HG03066 (cell line): ENCODE measurements around the gene EPC1.

Experiments
- ATAC-seq: cut with Tn5 transposase; IDR thresholded peaks from one replicate; pipeline ENCODE4 v1.9.1; 2021; ENCODE audit warnings: low read depth; ENCODE audit not compliant: unreplicated experiment

The EPC1 gene

DNA sequence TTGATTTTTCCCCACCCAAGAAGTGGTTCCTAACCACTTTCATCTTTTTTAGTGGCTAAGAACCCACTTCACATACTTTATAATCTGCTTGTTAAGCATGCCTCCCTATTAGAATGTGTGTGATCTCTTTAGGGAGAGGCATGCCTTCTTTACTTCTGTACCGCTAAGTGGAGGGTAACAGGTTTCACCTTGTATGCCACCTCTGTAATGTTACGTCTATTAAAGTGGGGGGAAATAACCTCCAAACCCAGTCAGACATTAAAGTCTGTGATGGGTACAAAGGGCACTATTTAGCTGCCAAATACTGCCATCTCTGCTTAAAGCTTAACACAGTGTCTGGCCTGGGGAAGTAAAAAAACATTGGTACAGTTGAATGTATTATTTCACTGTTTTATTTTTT lies 51.9 kb downstream of the EPC1 start:
- no peak for ATAC-seq

- ATAC-seq, result no peak
These were observed 53.4 kb downstream of the EPC1 start for GRCh38 chr10:32293581-32293980.

DNA sequence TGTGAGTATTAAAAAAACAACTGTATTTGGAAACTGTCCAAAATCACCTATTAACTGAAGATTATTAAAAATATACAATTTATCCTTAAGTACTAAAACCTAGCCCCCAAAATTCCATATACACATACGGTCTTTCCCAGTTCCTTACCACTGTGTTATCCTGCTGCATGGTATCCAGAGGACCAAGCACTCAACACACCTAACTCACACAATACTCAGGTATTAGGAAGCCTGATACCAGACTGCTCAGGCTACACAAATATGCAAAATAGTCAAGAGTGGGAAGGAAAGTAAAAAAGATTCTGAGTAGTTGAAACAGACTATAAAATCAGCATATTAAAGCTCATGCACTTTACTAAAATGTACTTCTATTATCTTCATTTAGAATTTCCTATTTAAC lies 67.2 kb downstream of the EPC1 start:
- no peak for ATAC-seq

DNA sequence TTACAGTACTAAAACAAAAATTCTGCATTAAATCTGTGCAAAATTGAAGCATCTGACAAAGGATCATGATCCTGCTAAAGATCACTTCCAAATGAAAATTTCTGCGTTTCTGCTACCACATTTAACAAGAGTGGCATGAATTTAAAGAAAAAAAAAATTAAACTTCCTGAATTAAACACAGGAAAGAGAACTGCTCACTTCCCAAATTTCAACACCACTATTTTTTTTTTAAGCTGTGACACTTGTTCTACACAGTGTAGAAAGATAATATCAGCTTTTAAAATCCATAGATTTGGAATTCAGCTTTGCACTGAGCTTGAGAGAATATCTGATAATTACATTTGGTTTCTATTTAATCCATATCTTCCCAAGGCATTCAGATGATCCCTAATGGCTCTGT lies 73.6 kb downstream of the EPC1 start:
- no peak for ATAC-seq

DNA sequence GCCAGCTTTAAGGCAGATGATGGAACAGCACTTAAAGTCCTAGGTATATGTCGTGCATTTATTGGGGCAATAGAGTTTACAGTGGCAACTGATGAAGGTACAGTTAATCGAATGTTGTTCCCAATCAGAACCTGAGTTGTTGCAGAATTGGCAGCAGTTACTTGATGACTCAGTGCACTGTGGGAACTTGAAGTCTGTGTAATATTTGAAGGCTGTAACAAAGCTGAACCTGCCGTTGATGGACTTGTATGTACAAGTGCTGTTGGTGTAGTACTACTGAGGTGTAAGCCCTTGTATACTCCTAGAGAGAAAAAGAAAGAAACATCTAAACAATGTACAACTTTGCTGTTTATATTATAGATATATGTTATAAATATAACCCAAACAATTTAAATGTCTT lies 75.3 kb downstream of the EPC1 start:
- ATAC-seq, result no peak

DNA sequence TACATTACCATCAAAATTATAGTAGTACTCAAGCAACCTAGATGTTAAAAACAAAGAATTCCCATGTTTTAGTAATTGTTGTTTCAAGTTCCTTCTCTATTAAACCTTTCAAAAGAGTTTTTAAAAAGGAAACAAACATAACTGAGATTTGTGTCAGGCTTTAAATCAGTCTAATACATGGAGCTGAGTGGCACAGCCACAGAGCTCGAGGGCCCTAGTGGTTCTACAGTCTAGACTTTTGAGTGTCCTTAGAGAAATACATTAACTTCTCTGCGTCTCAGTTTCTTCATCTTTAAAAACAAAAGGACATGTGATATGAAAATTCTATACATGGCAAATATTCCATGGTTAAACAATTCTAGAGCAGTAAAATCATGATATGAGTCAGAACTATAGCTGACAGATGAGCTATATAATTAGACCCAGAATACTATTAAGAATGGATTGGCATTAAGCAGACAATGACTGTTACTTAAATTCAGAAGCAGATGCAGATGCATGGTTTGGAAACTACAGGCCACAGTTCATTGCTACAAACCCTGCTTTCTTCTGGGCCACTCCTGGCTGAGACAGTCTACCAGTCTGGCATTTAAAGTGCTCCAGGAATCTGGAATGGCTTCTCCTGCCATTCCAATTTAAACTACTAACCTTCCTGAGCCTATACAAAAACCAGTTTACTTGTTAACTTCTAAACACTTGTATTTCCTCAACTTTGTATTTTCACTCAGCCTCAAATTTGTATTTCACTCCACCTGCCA lies 77.4 kb downstream of the EPC1 start:
- no peak for ATAC-seq

GRCh38 chr10:32268788-32269187 lies 78.2 kb downstream of the EPC1 start:
- no peak for ATAC-seq

GRCh38 chr10:32266979-32267378 lies 80.0 kb downstream of the EPC1 start:
- ATAC-seq, result no peak

- no peak for ATAC-seq
These were observed 80.4 kb downstream of the EPC1 start for GRCh38 chr10:32266566-32266965.

DNA sequence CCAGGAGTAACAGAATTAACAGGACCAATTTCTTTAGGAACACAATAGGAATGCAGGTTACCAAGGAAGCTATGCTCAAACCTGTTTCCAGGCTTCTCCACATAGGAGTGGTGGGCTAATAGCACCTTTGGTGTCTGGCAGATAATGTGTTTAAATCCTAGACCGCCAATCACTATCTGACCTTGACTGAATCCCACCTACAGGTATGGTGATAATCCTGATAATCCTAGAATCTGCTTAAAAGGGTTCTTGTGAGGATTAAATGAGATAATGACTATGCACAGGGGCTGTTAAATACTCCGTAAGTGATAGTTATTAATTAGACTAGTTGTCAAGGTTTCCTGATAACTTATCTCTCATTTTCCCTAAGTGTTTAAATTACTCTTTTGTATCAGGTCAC lies 81.2 kb downstream of the EPC1 start:
- no peak for ATAC-seq

DNA sequence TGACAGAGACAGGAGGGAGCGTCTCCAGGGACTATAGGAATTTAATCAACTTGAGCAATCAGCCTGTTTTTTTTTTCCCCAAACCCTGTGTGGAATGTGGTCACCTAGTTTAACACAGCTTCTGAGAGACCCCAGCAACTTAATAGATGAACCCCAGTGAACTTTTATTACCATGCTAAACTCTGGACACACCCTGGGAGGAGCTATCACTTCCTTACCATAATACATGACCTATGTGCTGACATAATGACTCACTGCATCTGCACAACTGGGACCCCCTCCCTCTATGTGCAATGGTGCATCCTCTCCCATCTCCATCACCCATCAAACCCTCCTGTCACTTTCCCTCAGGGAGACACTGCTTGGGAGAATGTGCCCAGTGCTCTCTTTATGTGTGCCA lies 83.7 kb downstream of the EPC1 start:
- ATAC-seq, result no peak

DNA sequence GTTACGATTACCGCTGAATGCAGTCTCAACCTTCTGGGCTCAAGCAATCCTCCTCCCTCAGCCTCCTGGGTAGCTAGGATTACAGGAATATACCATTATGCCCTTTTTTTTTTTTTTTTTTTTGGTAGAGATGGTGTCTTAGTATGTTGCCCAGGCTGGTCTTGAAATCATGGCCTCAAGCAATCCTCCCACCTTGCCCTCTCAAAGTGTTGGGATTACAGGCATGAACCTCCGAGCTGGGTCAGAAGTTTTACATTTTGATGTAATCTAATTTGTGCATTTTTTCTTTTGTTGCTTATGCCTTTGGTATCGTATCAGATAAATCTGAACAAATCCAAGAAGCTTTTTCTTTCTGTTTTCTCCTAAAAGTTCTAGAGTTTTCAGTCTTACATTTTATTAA lies 87.4 kb downstream of the EPC1 start:
- ATAC-seq, result no peak

- ATAC-seq, result peak; percentile 68
These were observed 90.1 kb downstream of the EPC1 start for GRCh38 chr10:32256613-32257437.

DNA sequence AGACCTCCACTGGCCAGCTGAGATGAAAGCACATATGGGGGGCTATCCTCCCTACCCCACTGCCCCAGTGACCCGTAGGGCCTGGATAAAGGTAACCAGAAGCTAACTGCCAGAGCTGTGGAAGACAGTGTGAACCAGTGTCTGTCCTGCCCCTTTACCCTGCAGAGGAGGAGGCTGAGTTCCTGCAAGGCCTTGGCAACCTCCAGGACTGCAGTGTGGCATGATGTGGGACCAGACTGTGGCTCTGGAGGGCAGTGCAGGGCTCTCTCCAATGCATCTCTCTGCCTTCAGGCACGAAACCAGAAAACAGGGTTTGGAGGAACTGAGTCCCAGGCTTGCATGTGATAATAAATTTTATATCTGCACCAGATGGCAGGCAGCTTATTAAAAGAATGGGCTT lies 93.1 kb downstream of the EPC1 start:
- ATAC-seq, result no peak

DNA sequence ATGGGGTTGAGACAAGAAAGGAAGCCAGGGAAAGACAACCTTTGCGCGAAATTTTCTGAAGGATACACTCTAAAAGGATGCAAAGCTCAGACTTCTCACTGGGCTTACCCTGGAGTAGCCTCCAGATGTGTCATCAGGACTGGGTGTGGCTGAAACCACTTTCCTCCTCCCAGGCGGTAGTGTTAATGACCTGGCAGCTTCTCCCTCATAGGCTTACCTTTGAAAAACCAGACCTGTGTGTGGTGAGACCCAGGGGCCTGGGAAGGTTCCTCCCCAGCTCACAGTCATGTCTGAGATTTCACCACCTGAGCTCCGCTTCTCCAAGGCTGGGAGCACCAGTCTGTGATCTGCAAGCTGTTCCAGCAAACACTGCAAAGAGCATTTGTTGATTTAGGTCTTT lies 93.7 kb downstream of the EPC1 start:
- no peak for ATAC-seq

- peak; percentile 71 for ATAC-seq
These were observed 96.5 kb downstream of the EPC1 start for GRCh38 chr10:32250489-32250888.

DNA sequence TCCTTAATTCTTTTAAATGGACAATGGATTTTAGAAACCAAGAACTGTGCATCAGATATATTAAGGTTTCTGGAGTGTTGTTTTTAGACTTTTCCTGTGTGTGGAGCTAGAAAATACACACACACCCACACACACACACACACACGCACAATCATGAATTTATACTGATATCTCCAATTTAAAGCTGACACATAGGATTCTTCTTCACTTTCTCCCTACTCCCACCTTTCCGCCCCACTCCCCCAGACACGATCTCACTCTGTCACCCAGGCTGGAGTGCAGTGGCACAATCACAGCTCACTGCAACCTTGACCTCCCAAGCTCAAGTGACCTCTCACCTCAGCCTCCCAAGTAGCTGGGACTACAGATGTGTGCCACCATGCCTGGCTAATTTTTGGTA lies 100.3 kb downstream of the EPC1 start:
- ATAC-seq, result no peak

GRCh38 chr10:32245760-32246159 lies 101.2 kb downstream of the EPC1 start:
- no peak for ATAC-seq

- ATAC-seq, result no peak
These were observed 102.3 kb downstream of the EPC1 start for GRCh38 chr10:32244421-32245207.

DNA sequence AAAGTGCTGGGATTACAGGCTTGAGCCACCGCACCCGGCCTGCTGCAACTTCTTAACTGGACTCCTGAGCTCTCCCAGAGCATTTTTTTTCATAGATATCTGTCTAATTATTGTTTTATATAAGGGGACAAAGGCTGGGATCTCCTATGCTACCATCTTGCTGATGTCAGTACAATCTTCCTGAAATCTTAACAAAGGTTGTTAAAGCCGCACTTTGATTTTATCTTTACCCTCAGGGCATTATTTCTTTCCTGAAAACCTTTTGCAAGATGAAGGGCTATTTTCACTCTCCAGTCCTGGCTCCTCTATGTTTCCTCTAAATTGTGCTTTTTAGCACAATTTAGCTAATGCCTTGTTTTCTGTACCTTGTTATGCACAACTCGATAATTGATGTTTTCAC lies 102.9 kb downstream of the EPC1 start:
- no peak for ATAC-seq

GRCh38 chr10:32241946-32242345 lies 105.0 kb downstream of the EPC1 start:
- ATAC-seq, result no peak
